NCI-H146 treated with DMSO at 0.1 percent for 48 hours (cell line): Measurements from ENCODE around the gene C2CD3.
A peak's percentile ranks its signal among the peaks of the same experiment; 100 is the strongest.

Source experiments
- DNase-seq: peaks from one replicate; lab custom pipeline; 2025; ENCODE audit not compliant: unreplicated experiment; lab: John Stamatoyannopoulos, UW

The C2CD3 gene, protein sequence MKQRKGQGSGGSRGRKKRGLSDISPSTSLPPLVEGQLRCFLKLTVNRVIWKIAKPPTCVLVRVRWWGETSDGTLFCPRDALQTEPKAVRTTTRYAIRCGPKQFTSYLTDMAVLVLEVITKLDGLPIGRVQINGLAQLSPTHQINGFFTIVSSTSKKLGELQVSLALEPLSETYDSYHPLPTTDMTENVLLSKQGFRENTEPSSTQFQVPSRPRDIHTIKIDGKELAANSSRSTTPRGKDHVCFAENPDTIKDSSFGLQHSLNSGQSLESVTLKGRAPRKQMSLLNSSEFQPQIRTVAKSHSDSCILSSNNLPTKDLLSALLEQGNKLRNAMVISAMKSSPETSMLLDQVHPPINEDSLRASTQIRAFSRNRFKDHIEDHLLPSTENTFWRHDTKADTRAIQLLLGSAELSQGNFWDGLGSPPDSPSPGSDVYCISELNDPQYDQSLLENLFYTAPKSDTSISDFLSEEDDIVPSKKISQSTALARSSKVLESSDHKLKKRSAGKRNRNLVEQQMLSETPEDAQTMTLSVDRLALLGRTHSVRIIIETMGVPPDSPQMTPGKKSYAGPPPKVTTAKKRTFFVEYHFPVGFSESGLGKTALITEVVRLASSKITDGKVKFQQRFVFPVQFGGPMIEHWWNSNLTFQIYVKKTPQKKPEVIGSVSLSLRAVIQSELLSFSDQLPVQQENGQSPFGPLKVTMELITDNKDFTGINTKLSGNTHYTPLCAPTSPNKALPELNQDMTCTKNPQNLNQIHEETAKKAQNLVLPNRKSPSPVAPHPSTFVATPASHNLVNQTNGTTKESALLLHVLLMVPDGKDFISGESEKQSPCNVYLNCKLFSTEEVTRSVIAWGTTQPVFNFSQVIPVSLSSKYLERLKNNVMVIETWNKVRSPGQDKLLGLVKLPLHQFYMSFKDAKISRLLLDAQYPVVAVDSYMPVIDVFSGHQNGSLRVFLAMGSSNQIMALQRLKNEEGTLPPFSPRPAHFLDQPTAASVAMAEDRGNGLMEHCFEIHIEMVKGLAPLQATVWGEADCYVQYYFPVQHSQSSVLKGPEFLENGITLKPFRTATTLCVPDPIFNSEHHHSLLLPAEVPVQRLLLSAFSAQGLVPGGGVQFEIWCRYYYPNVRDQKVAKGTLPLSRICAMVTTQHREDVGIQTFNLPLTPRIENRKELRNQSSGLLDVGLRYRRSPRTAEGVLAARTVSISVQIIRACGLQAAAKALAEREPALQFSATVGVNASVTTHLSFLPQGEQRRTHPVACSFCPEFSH (N-terminal part only)

DNA sequence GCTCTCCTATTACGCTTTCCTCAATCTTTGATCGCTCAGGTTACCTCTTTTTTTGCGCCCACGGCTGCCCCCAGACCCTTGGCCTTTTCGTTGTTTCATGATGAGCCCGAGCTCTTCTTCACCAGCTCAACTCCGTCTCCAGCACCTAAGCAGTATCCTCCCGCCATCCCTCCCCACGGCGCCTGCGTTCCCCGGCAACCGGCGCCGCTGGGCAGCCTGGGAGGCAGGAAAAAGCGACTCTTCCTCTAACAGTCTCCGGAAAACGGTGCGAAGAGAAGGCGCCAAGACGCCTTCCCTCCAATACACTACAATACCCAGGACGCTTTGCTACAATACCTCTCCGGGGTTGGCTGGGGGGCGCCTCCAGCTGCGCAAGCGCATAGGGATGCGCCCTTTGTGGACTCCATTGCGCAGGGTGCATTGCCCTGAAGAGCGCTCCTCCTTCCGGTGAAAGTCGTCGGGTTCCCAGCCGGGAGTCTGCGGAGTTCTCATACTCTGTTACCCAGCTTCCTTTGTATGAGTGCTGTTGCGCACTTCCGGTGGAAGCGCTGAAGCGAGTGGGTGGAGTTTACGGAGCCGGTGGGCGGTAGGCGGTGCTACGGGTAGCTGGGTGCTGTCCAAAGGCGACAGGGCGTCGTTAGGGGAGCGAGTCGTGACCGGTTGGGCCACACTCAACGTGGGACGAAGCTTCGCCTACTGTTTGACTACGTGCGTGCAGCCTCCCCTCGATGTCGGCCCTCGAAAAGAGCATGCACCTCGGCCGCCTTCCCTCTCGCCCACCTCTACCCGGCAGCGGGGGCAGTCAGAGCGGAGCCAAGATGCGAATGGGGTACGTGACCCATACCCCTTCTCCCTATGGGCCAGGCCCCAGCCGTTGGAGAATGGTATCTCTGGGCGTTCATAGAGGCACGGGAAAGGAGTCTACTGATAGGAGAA lies at the start of gene C2CD3, which contains the start of gene PPME1:
C2CD3 (minus strand) TSS at position 309 of the 936 bp plus-strand sequence; CDS start at position 99, 210 bp downstream.
PPME1 (plus strand) TSS at position 596 of the 936 bp plus-strand sequence; CDS start at position 729, 133 bp downstream.
- peak; percentile 98 for DNase-seq

DNA sequence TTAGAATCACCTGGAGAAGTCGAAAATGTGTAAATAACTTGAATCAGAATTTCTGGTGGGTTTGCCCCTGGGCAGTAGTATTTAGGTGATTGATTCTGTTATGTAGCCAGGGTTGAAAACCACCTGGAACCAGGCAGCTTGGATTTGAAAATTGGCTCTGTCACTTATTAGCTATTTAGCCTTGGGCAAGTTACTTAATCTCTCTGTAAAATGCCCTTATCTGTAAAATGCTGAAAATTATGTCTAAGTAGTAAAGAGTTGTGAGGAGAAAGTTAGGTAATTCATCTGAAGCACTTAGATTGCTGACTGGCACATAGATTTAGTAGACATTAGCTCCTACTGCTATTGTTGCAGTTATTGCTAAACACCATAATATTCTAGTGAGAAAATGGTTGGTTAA lies 49.6 kb upstream of the C2CD3 start:
- peak; percentile 58 for DNase-seq

DNA sequence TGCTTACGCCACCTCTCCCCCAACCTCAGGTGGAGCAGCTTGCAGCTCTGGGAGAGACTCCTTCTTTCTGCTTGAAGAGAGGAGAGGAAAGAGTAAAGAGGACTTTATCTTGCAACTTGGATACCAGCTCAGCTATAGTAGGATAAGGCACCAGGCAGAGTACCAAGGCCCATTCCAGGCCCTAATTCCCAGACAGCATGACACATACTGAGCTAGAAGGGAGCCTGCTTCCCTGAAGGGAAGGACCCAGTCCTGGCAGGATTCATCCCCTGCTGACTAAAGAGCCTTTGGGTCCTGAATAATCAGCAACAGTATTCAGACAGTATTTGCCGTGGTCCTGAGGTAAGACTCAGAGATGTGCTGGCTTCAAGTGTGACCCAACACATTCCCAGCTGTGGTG lies 41.7 kb upstream of the C2CD3 start:
- DNase-seq, result no peak

DNA sequence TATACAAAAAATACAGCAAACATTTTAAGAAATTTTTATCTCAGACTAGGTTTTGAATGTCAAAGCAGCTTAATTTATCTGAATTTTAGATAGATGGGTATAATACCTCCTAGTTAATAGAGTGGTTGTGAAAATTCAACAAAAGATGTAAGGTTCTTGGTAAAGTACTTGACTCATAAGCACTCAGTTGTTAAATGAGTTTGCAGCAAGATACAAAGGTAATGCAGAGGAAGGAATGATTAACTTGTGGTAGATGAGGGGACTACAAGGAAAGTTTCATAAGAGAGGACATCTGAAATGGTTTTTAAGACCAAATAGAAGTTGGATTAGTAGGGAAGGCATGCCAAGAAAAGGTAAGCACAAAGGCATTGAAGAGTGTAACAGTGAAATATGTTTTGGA lies 37.7 kb upstream of the C2CD3 start:
- no peak for DNase-seq

DNA sequence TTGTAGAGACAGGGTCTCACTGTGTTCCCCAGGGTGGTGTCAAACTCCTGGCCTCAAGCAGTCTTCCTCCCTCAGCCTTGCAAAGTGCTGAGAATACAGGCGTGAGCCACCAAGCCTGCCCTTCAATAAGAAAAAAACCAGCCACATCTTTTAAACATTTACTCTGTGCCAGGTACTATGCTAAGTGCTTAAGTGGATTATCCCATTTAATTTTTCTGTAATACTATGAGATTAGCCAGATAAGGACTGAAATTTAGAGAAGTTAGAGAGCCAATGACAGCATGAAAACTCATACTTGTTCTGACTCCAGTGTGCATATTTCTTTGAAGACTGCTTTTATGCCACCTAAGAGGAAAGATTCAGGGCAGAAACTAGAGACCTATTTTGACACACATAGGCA lies 35.9 kb upstream of the C2CD3 start:
- DNase-seq, result no peak

DNA sequence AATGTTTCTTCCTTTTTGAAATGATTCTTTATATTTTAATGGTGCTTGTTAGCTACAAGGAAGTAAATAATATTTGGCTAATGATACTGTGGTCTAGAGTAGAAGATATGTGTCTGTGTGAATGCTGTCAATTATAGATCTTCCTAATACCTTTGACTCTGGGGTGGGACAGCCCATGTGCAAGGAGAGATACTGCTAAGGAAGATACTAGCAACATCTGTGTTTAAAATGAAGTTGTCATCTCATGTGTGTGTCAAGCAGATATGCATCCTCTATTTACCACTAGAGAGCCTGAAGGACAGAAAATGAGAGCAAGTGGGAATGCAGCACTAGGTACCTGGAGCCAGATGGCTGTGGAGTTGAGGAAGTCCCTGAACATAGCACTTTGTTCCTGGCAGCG lies 34.4 kb upstream of the C2CD3 start:
- DNase-seq, result no peak

DNA sequence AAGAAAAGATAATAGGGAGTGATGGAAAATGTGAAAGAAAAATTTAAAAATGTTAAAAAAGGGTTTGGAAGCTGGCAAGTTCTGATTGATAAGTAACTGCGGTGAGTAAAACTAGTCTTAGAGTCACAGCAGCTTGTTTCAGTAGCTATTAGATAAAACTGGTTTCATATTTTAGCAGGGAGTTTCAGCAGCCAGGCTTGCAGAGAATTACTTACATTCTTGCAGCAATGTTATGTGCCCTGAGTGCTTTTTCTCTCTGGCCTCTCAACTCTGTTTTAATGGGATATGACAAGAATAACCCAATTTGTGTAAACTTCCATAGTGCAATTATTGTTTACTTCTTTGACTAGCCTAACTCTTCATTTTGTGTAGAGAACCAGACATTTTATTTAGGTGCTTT lies 33.9 kb upstream of the C2CD3 start:
- no peak for DNase-seq

DNA sequence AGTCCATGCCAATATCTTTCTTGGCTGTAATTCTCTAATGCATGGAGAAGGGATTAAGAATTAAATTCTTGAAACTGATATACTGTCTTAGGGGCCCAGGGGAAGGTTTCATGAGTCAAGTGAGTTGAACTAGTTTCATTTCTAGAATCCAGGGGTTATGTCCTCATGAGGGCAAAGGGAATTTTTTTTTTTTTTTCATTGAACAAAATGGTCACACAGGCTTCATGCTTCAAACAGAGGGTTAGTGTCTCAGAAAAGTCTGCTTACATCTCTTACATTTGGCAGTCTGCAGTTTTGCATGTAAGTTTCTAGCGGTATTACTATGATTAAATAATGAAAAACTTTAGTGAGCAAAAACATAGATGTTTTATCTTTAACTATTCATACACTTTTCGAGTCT lies 33.2 kb upstream of the C2CD3 start:
- DNase-seq, result no peak

DNA sequence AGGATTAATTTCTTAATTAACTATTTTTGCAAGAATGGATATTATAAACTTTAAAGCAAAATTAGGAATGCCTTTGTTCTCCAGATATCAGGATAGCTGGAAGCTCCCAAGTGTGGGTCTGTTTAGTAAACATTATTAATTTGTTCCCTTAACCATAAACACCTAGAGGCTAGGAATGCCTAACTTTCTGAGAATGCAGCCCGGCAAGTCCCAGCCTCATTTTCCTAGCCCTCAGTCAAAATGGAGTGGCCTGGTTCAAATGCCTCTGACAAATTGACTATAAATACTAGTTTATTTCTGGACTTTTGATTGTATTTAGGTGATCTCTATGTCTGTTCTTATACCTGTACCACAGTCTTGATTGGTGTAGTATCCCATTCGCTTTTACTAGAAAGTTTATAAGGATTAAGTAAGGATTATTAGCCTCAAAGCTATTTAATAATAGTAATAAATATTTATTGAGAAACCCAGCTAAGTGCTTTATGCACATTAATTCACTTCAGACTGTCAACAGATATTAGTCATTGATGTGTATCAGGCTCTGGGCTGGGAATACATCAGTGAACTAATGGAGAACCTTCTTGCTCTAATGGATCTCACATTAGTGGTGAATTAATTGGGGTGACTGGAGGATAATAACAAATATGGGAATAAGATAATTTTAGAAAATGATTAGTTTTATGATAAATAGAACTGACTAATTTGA lies 26.1 kb upstream of the C2CD3 start:
- no peak for DNase-seq

DNA sequence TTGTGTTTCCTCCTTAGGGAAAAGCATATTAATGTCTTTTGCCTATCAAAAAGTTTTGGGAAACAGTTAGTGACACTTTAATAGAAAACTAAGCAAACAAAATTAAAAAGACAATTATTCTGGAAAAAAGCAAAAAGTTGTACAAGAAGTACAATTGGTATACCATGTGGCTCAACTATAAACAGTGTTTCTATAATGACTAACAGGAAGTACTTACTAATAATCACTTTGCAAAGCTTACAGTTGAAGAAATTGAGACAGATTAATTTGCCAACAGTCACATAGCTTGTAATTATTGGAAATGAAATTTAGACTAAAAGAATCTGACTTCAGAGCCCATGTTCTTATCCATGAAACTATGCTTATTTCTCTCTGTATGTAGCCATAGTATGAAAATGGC lies 25.0 kb upstream of the C2CD3 start:
- no peak for DNase-seq

DNA sequence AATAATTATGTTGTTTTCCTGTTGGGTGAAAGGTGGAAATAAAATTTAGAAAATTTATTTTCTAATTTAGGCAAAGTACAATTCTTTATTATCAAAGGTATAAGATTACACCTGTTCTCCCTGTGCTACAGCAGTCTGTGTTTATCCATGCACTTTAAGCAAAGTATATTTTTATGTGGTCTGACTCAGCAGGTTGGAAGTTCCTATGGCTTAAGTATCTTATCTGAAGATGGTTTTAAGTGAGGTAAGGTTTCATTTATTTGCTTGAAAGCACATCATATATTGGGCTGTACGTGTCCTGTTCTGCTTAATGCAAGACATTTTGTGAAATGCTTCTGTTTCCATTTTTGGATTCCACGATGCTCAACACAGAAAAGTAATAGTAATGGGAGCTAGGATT lies 14.9 kb upstream of the C2CD3 start:
- no peak for DNase-seq

DNA sequence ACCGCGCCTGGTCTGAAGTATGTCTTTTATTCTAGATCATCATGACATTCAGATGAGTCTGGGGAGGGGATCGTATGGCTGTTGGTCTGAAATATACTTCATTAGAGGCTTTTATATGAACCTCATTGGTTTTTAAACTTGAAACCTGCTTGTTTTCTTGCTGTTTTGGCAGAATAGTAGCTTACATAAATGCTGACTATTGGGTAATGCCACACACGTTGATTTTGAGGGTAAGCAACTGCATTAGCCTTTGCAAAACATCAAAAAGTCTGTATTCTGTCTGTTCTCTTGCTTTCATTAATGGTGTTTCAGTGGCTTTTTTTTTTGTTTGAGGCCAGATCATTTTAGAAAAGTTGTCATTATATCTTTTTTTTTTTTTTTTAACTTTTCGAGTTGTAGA lies 14.5 kb upstream of the C2CD3 start:
- no peak for DNase-seq

DNA sequence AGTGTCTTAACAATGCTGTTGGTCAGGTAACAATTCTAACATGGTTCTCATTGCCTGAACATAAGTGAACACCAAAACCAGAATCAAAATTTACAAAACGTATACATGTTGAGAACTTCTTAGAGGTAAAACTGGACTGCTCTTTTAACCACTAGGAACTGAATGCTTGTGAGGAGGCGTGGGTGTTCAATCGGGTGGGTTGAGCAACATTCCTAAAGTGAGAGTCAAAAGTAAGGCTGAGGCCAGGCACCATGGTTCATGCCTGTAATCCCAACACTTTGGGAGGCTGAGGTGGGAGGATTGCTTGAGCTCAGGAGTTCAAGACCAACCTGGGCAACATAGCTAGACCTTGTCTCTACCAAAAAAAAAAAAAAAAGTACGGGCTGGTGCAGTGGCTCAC lies 11.8 kb upstream of the C2CD3 start:
- no peak for DNase-seq

DNA sequence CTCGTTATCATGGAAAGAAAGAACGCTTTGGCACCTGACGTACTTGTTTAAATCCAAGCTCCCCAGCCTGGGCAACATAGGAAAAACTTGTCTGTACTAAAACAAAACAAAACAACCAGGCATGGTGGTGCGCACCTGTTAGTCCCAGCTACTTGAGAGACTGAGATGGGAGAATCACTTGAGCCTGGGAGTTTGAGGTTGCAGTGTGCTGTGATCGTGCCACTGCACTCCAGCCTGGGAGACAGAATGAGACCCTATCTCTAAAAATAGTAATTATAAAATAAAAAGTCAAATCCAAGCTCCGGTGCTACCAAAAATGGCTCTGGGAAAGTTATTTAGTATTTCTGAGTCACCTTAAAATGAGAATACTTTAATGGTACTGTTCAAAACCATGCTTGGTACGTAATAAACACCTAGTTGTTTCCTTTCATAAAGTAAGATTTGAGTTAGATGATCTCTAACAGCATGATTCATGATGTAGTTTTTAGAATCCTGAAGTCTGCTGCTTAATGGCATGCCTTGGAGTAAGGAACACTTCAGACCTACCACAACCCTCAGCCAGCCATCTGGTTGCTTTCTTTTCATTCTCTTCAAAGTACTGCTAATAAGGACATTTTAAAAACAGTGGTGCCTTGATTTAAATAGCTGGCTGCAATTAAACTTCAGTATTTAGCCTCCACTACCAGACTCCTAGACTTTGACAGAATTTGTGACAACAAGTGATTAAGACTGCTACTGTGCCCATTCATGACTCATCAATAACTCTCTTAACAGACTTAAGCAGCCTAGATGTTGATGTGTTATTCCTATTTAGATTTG lies 8.6 kb upstream of the C2CD3 start:
- DNase-seq, result no peak

DNA sequence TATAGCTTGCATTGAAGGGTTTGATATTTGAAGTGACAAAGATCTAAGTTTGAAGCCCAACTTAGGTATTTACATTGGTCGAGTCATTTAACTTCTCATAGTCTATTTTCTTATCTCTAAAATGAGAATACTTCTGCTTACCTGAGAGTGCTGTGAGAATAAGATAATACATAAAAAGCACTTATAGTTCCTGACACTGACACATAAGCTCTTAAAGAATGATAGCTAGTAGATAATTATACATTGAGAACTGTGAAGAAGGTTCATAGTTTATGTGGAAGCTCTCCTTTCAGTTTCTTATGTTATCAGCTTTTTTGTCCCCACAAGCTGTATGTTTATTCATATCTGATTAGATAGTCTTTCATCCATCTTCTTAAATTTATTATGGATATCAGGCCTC lies 5.1 kb upstream of the C2CD3 start:
- no peak for DNase-seq

DNA sequence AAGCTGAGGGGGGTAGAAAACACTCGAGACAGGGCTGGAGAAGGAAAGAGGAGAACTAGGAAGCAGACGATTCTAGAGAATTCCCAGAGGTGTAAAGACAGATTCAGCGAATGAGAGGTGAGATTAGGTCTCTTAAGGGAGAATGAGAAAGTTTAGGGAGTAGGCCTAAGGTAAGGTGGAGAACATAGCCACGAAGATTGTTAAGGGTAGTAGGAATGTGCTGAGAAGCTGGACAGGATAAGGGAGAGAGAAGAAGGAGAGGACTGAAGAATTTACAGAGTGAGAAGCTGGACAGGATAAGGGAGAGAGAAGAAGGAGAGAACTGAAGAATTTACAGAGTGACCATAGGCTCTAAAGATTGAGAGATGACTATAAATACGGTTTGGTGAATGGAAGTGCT lies 1.2 kb upstream of the C2CD3 start:
- no peak for DNase-seq

DNA sequence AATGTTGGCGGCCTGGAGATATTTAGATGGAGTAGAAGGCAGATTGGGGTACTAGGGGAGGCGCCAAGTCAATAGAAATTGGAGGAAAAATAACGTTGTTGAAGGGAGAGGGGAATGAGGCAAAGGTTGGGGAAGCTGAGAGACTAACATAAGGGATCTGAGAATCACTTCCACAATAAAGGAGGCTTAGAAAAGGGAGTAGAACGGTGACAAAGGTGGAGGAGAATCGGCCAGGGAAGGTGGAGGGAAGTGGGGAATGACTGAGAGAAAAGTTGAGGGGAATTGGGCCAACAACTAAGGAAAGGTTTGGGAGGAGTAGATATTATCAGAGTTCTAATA lies 797 bp upstream of the C2CD3 start:
- DNase-seq, result no peak

DNA sequence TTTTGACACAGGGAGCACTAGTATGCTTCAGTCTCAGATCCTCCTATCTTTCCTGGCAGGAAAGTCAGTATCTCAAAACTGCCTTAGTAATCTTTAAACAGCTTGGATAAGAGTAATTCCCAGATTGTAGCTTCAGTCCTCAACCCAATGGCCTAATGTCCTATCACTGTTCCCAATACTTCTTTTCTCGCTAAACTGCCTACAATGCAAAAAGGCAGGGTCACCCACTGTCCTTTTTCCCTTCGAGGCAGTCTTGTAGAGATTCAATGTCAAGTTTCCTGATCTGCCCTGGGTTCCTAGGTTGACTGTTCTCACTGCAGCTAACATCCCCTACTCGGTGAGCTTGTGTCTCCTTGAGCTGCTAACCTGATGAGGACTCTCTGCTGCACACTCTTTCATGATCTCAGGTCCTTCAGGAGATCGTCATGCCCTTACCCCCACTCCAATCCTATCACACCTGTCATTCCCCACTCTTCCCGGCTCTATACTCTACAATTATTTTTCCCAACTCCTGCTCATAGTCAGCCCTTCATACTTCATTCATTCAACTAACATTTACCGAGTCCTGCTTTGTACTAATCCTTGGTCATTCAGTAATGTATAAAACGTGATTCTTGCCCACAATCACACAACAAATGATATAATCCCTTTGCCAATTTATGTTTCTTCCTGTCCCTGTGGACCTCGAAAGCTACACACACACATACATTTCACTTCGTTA lies 904 bp downstream of the C2CD3 start:
- no peak for DNase-seq
